Endothelial cell of umbilical vein (primary cell): Measurements from ENCODE around the gene SPAG16. TPM values are rescaled to one million over a fixed set of nuclear protein-coding genes. Genes with fewer than 3 reads are reported as not detected.

ENCODE experiments used
- BruUV-seq: library from RNA; stranded (reverse); fragments of 400-500 nt; replicated peaks from 2 replicates; lab custom pipeline; 2021; lab: Mats Ljungman, UMichigan
- CTCF ChIA-PET: fragments of 300-600, 350-600 bp; sonication (Branson Sonifier 250); formaldehyde crosslinking; loops from one replicate; lab custom pipeline; 2021; ENCODE audit warnings: antibody characterized with exemption, inconsistent platforms; lab: Charles Lee
- POLR2A ChIA-PET: fragments of 300-600, 350-600 bp; sonication (Branson Sonifier 250); formaldehyde crosslinking; loops from one replicate; lab custom pipeline; 2021; ENCODE audit warnings: antibody characterized with exemption, inconsistent platforms; lab: Charles Lee
- DNase-seq: peaks from one replicate; pipeline ENCODE4 v3.0.0-alpha.2; 2011; ENCODE audit warnings: low read depth, low spot score
- FAIRE-seq: peaks from 2 replicates; lab custom pipeline; 2011; peaks lifted over from hg19 to GRCh38; lab: Jason Lieb, UNC
- H2AFZ ChIP-seq: 2 replicates; pipeline ENCODE4 v1.6.0; 2012; ENCODE audit warnings: low read depth, low read length, control low read depth, inconsistent platforms
- H3K27ac ChIP-seq: 2 replicates; pipeline ENCODE4 v1.5.1; 2011; ENCODE audit warnings: low read depth, mild to moderate bottlenecking, control low read depth, low read length, moderate library complexity; ENCODE audit not compliant: insufficient read depth
- H3K27me3 ChIP-seq, 2 experiments: 2 replicates each; pipeline versions ENCODE4 v1.6.0 to v1.6.1; 2011; ENCODE audit warnings: low read length in 2 of 2, mixed read lengths in 1 of 2; ENCODE audit not compliant: control insufficient read depth in 2 of 2, insufficient read depth in 2 of 2
- H3K36me3 ChIP-seq, 2 experiments: 2 replicates in 1 of 2; 3 replicates in 1 of 2; pipeline ENCODE4 v1.5.1; 2011; ENCODE audit warnings: low read length in 2 of 2, mild to moderate bottlenecking in 1 of 2, moderate library complexity in 1 of 2; ENCODE audit not compliant: control insufficient read depth in 2 of 2, insufficient read depth in 2 of 2; ENCODE audit errors: extremely low read depth in 1 of 2
- H3K4me1 ChIP-seq: 3 replicates; pipeline ENCODE4 v1.5.1; 2011; ENCODE audit warnings: mild to moderate bottlenecking, low read length; ENCODE audit not compliant: control insufficient read depth, insufficient read depth; ENCODE audit errors: extremely low read depth
- H3K4me2 ChIP-seq: 2 replicates; pipeline ENCODE4 v1.6.1; 2011; ENCODE audit warnings: low read length, control low read depth, mixed read lengths; ENCODE audit not compliant: insufficient read depth
- H3K4me3 ChIP-seq, 3 experiments: fragments of 200-600 bp in 1 of 3; sonication (generic), shearing (Covaris generic) in 1 of 3; replicated peaks in 1 of 3; 2 replicates each; pipeline ENCODE4 v1.5.1; 2011 to 2016; ENCODE audit warnings: control low read depth in 3 of 3, low read length in 3 of 3, mild to moderate bottlenecking in 2 of 3, inconsistent platforms in 1 of 3, low read depth in 1 of 3, moderate library complexity in 1 of 3; ENCODE audit not compliant: insufficient read depth in 1 of 3
- H3K79me2 ChIP-seq: 2 replicates; pipeline ENCODE4 v1.6.0; 2012; ENCODE audit warnings: low read length, inconsistent platforms; ENCODE audit not compliant: control insufficient read depth, insufficient read depth
- H3K9ac ChIP-seq: replicated peaks from 2 replicates; pipeline ENCODE3; 2011; ENCODE audit warnings: low read length, control low read depth; ENCODE audit not compliant: insufficient read depth; ENCODE audit errors: extremely low read depth
- H3K9me1 ChIP-seq: replicated peaks from 3 replicates; pipeline ENCODE4 v1.6.0; 2011; ENCODE audit warnings: mild to moderate bottlenecking, low read length; ENCODE audit not compliant: control insufficient read depth, insufficient read depth; ENCODE audit errors: extremely low read depth
- H3K9me3 ChIP-seq: replicated peaks from 2 replicates; pipeline ENCODE4 v1.5.1; 2012; ENCODE audit warnings: low read length, inconsistent platforms; ENCODE audit not compliant: control insufficient read depth, insufficient read depth
- H4K20me1 ChIP-seq: replicated peaks from 2 replicates; pipeline ENCODE3; 2011; ENCODE audit warnings: mild to moderate bottlenecking, low read length; ENCODE audit not compliant: control insufficient read depth, insufficient read depth; ENCODE audit errors: extremely low read depth
- CTCF ChIP-seq, 2 donors: IDR thresholded peaks; 1 replicate in 1 of 2; 2 replicates in 1 of 2; pipeline ENCODE4 v1.5.1; 2011; ENCODE audit warnings: low read length in 2 of 2, mild to moderate bottlenecking in 2 of 2, moderate library complexity in 2 of 2, control low read depth in 1 of 2, inconsistent platforms in 1 of 2, low read depth in 1 of 2; ENCODE audit not compliant: insufficient read depth in 1 of 2; ENCODE audit errors: extremely low read depth in 1 of 2
- EZH2 ChIP-seq: IDR thresholded peaks from 2 replicates; pipeline ENCODE4 v1.6.1; 2012; ENCODE audit warnings: borderline replicate concordance, low read depth, mild to moderate bottlenecking, moderate library complexity, low read length, inconsistent platforms; ENCODE audit not compliant: severe bottlenecking
- FOS ChIP-seq: IDR thresholded peaks from 2 replicates; pipeline ENCODE4 v1.6.1; 2011; ENCODE audit warnings: mild to moderate bottlenecking, low read length, moderate library complexity, borderline replicate concordance; ENCODE audit not compliant: insufficient read depth
- GATA2 ChIP-seq: IDR thresholded peaks from 2 replicates; pipeline ENCODE4 v1.7.0; 2011; ENCODE audit warnings: low read depth, mild to moderate bottlenecking, moderate library complexity, mixed read lengths, low read length; ENCODE audit not compliant: insufficient read length, insufficient read depth
- JUN ChIP-seq: IDR thresholded peaks from 2 replicates; pipeline ENCODE4 v1.6.1; 2011; ENCODE audit warnings: borderline replicate concordance, low read depth; ENCODE audit not compliant: insufficient read length, insufficient read depth
- MAX ChIP-seq: IDR thresholded peaks from 2 replicates; pipeline ENCODE4 v1.6.1; 2011; ENCODE audit not compliant: insufficient read depth, insufficient read length
- MYC ChIP-seq: IDR thresholded peaks from one replicate; pipeline ENCODE4 v1.6.1; 2011; ENCODE audit warnings: mild to moderate bottlenecking, low read depth, low read length
- POLR2A ChIP-seq: IDR thresholded peaks from 2 replicates; pipeline ENCODE4 v1.6.1; 2012; ENCODE audit warnings: low read depth, mild to moderate bottlenecking, control low read depth, low read length
- POLR2AphosphoS5 ChIP-seq: IDR thresholded peaks from 2 replicates; pipeline ENCODE4 v1.6.1; 2012; ENCODE audit warnings: low read depth, mild to moderate bottlenecking, control low read depth, low read length, moderate library complexity; ENCODE audit not compliant: insufficient read depth
- dilution Hi-C: fragments of 300-500 bp; cut with MboI; formaldehyde crosslinking; loops from one replicate; pipeline ENCODE4 v1.15.0; 2019; ENCODE audit warnings: low sequenced_read_pairs; ENCODE audit not compliant: extremely low pct_ligation_motif_present
- intact Hi-C: fragments of 100-400 bp; cut with micrococcal nuclease; formaldehyde crosslinking; loops from one replicate; pipeline ENCODE4 v1.10.0; 2022
- polyA plus RNA-seq, 4 experiments: library from polyadenylated mRNA; depleted of rRNA in 3 of 4; stranded (reverse) in 3 of 4; unstranded in 1 of 4; fragments of >200 nt; gene quantifications; 2 replicates each; pipeline versions ENCODE4 v1.2.1 to v1.2.3, GENCODE V29; 2011 to 2012; ENCODE audit warnings: missing spikeins in 1 of 4
- total RNA-seq: library from RNA; stranded (reverse); gene quantifications from 2 replicates; pipeline ENCODE4 v1.2.3, GENCODE V29; 2021

SPAG16 gene
- total and polyA plus RNA-seq, 2 donors (not counting 3 experiments of a cell fraction or from before 2014, with no cell fraction given): 4.0 to 7.7 TPM

GRCh38 chr2:214050731-214051130 lies 766.5 kb downstream of the SPAG16 start:
- no peaks in the 10 kb centered on the region for H3K9me3 ChIP-seq
- intact Hi-C loops (no loop called here), dilution Hi-C loops (no loop called here)
- no peak overlapping the region for H3K4me3 ChIP-seq
- DNase-seq: no peak
- no peaks in the 10 kb centered on the region for H3K36me3 ChIP-seq
- no peak overlapping the region for H3K27ac ChIP-seq
- no peaks in the 10 kb centered on the region for H3K27me3 ChIP-seq
- no peaks in the 10 kb centered on the region for H4K20me1 ChIP-seq
- ChIA-PET CTCF (no interaction called here), POLR2A (no interaction called here)
- no peak for TF ChIP-seq FOS
- TF ChIP-seq POLR2AphosphoS5: no peak
- TF ChIP-seq POLR2A: no peak
- no peak for TF ChIP-seq GATA2
- no peak for TF ChIP-seq CTCF (IDR thresholded peaks at IDR 0.05; ENCODE audit: extremely low read depth in 1 of 2, insufficient read depth in 1 of 2, low read depth in 1 of 2, low read length in 2 of 2)
- TF ChIP-seq MAX: no peak
- no peak for TF ChIP-seq EZH2
- TF ChIP-seq MYC: no peak
- no peak for TF ChIP-seq JUN
- H3K4me1 ChIP-seq: no peaks in the 10 kb centered on the region
- H3K9me1 ChIP-seq: no peaks in the 10 kb centered on the region
- no TSS peak for BruUV-seq
- no peak overlapping the region for H3K9ac ChIP-seq
- no peak overlapping the region for H2AFZ ChIP-seq
- FAIRE-seq: no peak
- no peaks in the 10 kb centered on the region for H3K79me2 ChIP-seq
- no peak overlapping the region for H3K4me2 ChIP-seq
